H1 (cell line): ENCODE measurements around the gene PTEN. TPM values are rescaled to one million over a fixed set of nuclear protein-coding genes. Genes with fewer than 3 reads are reported as not detected.

Experiments
- CTCF ChIA-PET: fragments of 300-600 bp; sonication (Branson Sonifier 250); formaldehyde crosslinking; loops from one replicate; lab custom pipeline; 2021; ENCODE audit not compliant: partially characterized antibody; lab: Charles Lee
- POLR2A ChIA-PET: fragments of 300-600 bp; sonication (Branson Sonifier 250); formaldehyde crosslinking; loops from one replicate; lab custom pipeline; 2021; ENCODE audit warnings: inconsistent platforms; ENCODE audit not compliant: partially characterized antibody; lab: Charles Lee
- DNase-seq, 2 experiments: peaks; one replicate each; pipeline versions ENCODE4 v3.0.0 to v3.0.0-alpha.2; 2010 to 2022; ENCODE audit warnings: low spot score in 2 of 2, low read depth in 1 of 2, mixed read lengths in 1 of 2
- FAIRE-seq: peaks from 2 replicates; lab custom pipeline; 2011; peaks lifted over from hg19 to GRCh38; lab: Jason Lieb, UNC
- H2AFZ ChIP-seq: 2 replicates; pipeline ENCODE4 v1.8.1; 2012; ENCODE audit warnings: low read length, inconsistent platforms
- H2AK5ac ChIP-seq: 2 replicates; pipeline ENCODE4 v1.6.1; 2013; ENCODE audit warnings: low read depth, low read length
- H2BK120ac ChIP-seq: replicated peaks from 2 replicates; pipeline ENCODE3; 2013; ENCODE audit warnings: low read depth, low read length, inconsistent platforms
- H2BK12ac ChIP-seq: 2 replicates; pipeline ENCODE4 v1.6.1; 2013; ENCODE audit warnings: low read depth, low read length
- H2BK15ac ChIP-seq: 2 replicates; pipeline ENCODE4 v1.6.1; 2013; ENCODE audit warnings: low read length
- H2BK20ac ChIP-seq: 2 replicates; pipeline ENCODE4 v1.6.1; 2013; ENCODE audit warnings: low read length
- H2BK5ac ChIP-seq: 2 replicates; pipeline ENCODE4 v1.6.1; 2013; ENCODE audit warnings: low read depth, low read length
- H3K14ac ChIP-seq: 2 replicates; pipeline ENCODE4 v1.6.1; 2013; ENCODE audit warnings: inconsistent platforms; ENCODE audit not compliant: insufficient read length
- H3K18ac ChIP-seq: 2 replicates; pipeline ENCODE4 v1.6.1; 2013; ENCODE audit warnings: low read length; ENCODE audit errors: extremely low read depth
- H3K23ac ChIP-seq: 2 replicates; pipeline ENCODE4 v1.6.1; 2013; ENCODE audit warnings: inconsistent platforms; ENCODE audit not compliant: insufficient read length
- H3K23me2 ChIP-seq: 2 replicates; pipeline ENCODE4 v1.6.1; 2013; ENCODE audit warnings: low read depth, low read length
- H3K27ac ChIP-seq: 2 replicates; pipeline ENCODE4 v1.6.1; 2011; ENCODE audit warnings: low read depth, low read length, inconsistent platforms
- H3K27me3 ChIP-seq, 4 experiments: replicated peaks in 1 of 4; 1 replicate in 1 of 4; 2 replicates in 3 of 4; pipeline versions ENCODE4 v1.6.1 to v1.8.1; 2011 to 2013; ENCODE audit warnings: low read length in 3 of 4, mild to moderate bottlenecking in 3 of 4, inconsistent platforms in 2 of 4, mixed read lengths in 2 of 4, moderate library complexity in 1 of 4; ENCODE audit not compliant: control insufficient read depth in 3 of 4, insufficient read depth in 3 of 4; ENCODE audit errors: extremely low read depth in 1 of 4
- H3K36me3 ChIP-seq, 4 experiments: 2 replicates each; pipeline versions ENCODE4 v1.6.1 to v1.8.1; 2011 to 2013; ENCODE audit warnings: mild to moderate bottlenecking in 4 of 4, low read length in 3 of 4, moderate library complexity in 2 of 4, control low read depth in 1 of 4, inconsistent platforms in 1 of 4; ENCODE audit not compliant: insufficient read depth in 4 of 4, control insufficient read depth in 2 of 4
- H3K4ac ChIP-seq: replicated peaks from 2 replicates; pipeline ENCODE3; 2013; ENCODE audit warnings: low read length, low read depth, mixed read lengths, inconsistent platforms; ENCODE audit not compliant: insufficient read length
- H3K4me1 ChIP-seq, 4 experiments: replicated peaks in 1 of 4; 1 replicate in 1 of 4; 2 replicates in 3 of 4; pipeline versions ENCODE4 v1.6.1 to v1.8.1; 2011 to 2013; ENCODE audit warnings: low read length in 3 of 4, inconsistent platforms in 2 of 4, mixed read lengths in 1 of 4; ENCODE audit not compliant: insufficient read depth in 4 of 4, control insufficient read depth in 3 of 4
- H3K4me2 ChIP-seq, 2 experiments: 2 replicates each; pipeline versions ENCODE4 v1.6.1 to v1.8.1; 2011 to 2013; ENCODE audit warnings: low read depth in 2 of 2, low read length in 2 of 2, control low read depth in 1 of 2, inconsistent platforms in 1 of 2, mild to moderate bottlenecking in 1 of 2; ENCODE audit not compliant: insufficient read depth in 1 of 2
- H3K4me3 ChIP-seq, 4 experiments: fragments of 200-600, 300-600 bp in 1 of 4; sonication (generic), shearing (Covaris generic), sonication (Bioruptor Twin) in 1 of 4; 2 replicates each; pipeline versions ENCODE4 v1.5.1 to v1.8.1; 2011 to 2016; ENCODE audit warnings: low read length in 4 of 4, low read depth in 3 of 4, control low read depth in 2 of 4, inconsistent platforms in 2 of 4, mild to moderate bottlenecking in 2 of 4, mixed read lengths in 1 of 4, moderate library complexity in 1 of 4; ENCODE audit not compliant: insufficient read depth in 2 of 4; ENCODE audit errors: extremely low read depth in 1 of 4
- H3K56ac ChIP-seq: replicated peaks from 2 replicates; pipeline ENCODE3; 2013; ENCODE audit warnings: low read depth, mild to moderate bottlenecking, mixed read lengths, low read length, inconsistent platforms; ENCODE audit not compliant: insufficient read length
- H3K79me1 ChIP-seq: 2 replicates; pipeline ENCODE4 v1.6.1; 2013; ENCODE audit warnings: low read depth, low read length, control low read depth
- H3K79me2 ChIP-seq, 2 experiments: 2 replicates each; pipeline versions ENCODE4 v1.6.1 to v1.8.1; 2012 to 2013; ENCODE audit warnings: low read length in 2 of 2, mild to moderate bottlenecking in 2 of 2, inconsistent platforms in 1 of 2; ENCODE audit not compliant: insufficient read depth in 2 of 2, control insufficient read depth in 1 of 2
- H3K9ac ChIP-seq, 4 experiments: replicated peaks in 1 of 4; 1 replicate in 1 of 4; 2 replicates in 3 of 4; pipeline versions ENCODE4 v1.6.1 to v1.8.1; 2011 to 2013; ENCODE audit warnings: low read depth in 3 of 4, low read length in 3 of 4, control low read depth in 2 of 4, mild to moderate bottlenecking in 2 of 4, moderate library complexity in 2 of 4, inconsistent platforms in 1 of 4; ENCODE audit errors: extremely low read depth in 1 of 4
- H3K9me3 ChIP-seq, 2 experiments: 2 replicates each; pipeline versions ENCODE4 v1.6.1 to v1.8.1; 2012 to 2013; ENCODE audit warnings: mild to moderate bottlenecking in 2 of 2, moderate library complexity in 2 of 2, control low read depth in 1 of 2, inconsistent platforms in 1 of 2, low read depth in 1 of 2, low read length in 1 of 2, mixed read lengths in 1 of 2; ENCODE audit not compliant: insufficient read depth in 2 of 2
- H4K20me1 ChIP-seq, 2 experiments: replicated peaks in 1 of 2; 2 replicates each; pipeline versions ENCODE3 to v1.8.1; 2011 to 2013; ENCODE audit warnings: inconsistent platforms in 2 of 2, low read length in 2 of 2, mild to moderate bottlenecking in 1 of 2; ENCODE audit not compliant: insufficient read depth in 2 of 2, control insufficient read depth in 1 of 2
- H4K5ac ChIP-seq: 2 replicates; pipeline ENCODE4 v1.6.1; 2013; ENCODE audit warnings: low read length, low read depth, mixed read lengths, inconsistent platforms; ENCODE audit not compliant: insufficient read length
- H4K8ac ChIP-seq: 2 replicates; pipeline ENCODE4 v1.8.0; 2013; ENCODE audit warnings: mild to moderate bottlenecking, moderate library complexity, low read length, inconsistent platforms; ENCODE audit not compliant: insufficient read depth; ENCODE audit errors: extremely low read depth
- H4K91ac ChIP-seq: replicated peaks from 2 replicates; pipeline ENCODE3; 2013; ENCODE audit warnings: low read length, mixed read lengths, inconsistent platforms; ENCODE audit not compliant: insufficient read length
- CBX5 ChIP-seq: fragments of 300-800, 300-1000 bp; sonication (generic); IDR thresholded peaks from 2 replicates; pipeline ENCODE4 v1.7.1; 2016; ENCODE audit warnings: antibody characterized with exemption, low read length, low read depth
- CHD2 ChIP-seq: IDR thresholded peaks from 2 replicates; pipeline ENCODE4 v1.6.1; 2012; ENCODE audit warnings: low read length, improper control_type of control experiment
- EP300 ChIP-seq, 2 experiments: IDR thresholded peaks; 1 replicate in 1 of 2; 2 replicates in 1 of 2; pipeline ENCODE4 v1.6.1; 2011 to 2012; ENCODE audit warnings: low read depth in 2 of 2, low read length in 2 of 2, mild to moderate bottlenecking in 2 of 2, borderline replicate concordance in 1 of 2, inconsistent platforms in 1 of 2, moderate library complexity in 1 of 2
- HDAC2 ChIP-seq, 2 experiments: fragments of 300-600 bp in 1 of 2; sonication (generic) in 1 of 2; IDR thresholded peaks; 2 replicates each; pipeline ENCODE4 v1.6.1; 2011 to 2012; ENCODE audit warnings: low read depth in 2 of 2, low read length in 2 of 2, mild to moderate bottlenecking in 2 of 2, moderate library complexity in 2 of 2, borderline replicate concordance in 1 of 2, inconsistent platforms in 1 of 2
- JUND ChIP-seq: IDR thresholded peaks from 2 replicates; pipeline ENCODE4 v1.6.1; 2011; ENCODE audit warnings: mild to moderate bottlenecking, improper control_type of control experiment, low read length
- KDM4A ChIP-seq: IDR thresholded peaks from one replicate; pipeline ENCODE4 v1.7.1; 2012; ENCODE audit warnings: low read depth, mild to moderate bottlenecking, moderate library complexity, low read length, inconsistent platforms; ENCODE audit not compliant: severe bottlenecking
- NRF1 ChIP-seq: IDR thresholded peaks from 2 replicates; pipeline ENCODE4 v1.6.1; 2011; ENCODE audit warnings: mild to moderate bottlenecking, low read depth, low read length, improper control_type of control experiment
- POLR2A ChIP-seq, 2 experiments: IDR thresholded peaks; 1 replicate in 1 of 2; 2 replicates in 1 of 2; pipeline ENCODE4 v1.6.1; 2011; ENCODE audit warnings: low read depth in 2 of 2, low read length in 2 of 2, mild to moderate bottlenecking in 2 of 2; ENCODE audit errors: control extremely low read depth in 1 of 2
- SIX5 ChIP-seq: IDR thresholded peaks from 2 replicates; pipeline ENCODE4 v1.6.1; 2011; ENCODE audit warnings: mild to moderate bottlenecking, low read depth, low read length
- SP4 ChIP-seq: IDR thresholded peaks from 2 replicates; pipeline ENCODE4 v1.6.1; 2012; ENCODE audit warnings: low read length, inconsistent platforms
- ZNF274 ChIP-seq: IDR thresholded peaks from 2 replicates; pipeline ENCODE4 v1.7.0; 2012; ENCODE audit warnings: low read length, borderline replicate concordance; ENCODE audit errors: extremely low read depth
- WGBS, 2 experiments: shearing (Covaris generic) in 1 of 2; methylation state at CpG; one replicate each; pipeline versions ENCODE4 v1.1.6 to v1.1.7; 2013 to 2015; ENCODE audit warnings: low lambda C conversion rate in 2 of 2, mixed read lengths in 2 of 2, inconsistent platforms in 1 of 2, low coverage in 1 of 2, missing lambda C conversion rate in 1 of 2; ENCODE audit not compliant: insufficient replicate concordance in 2 of 2, insufficient coverage in 1 of 2, insufficient read length in 1 of 2; ENCODE audit errors: extremely low coverage in 1 of 2, missing lambda C conversion rate in 1 of 2; 5-methylcytosine and 5-hydroxymethylcytosine counted together
- polyA plus RNA-seq, 7 experiments: library from polyadenylated mRNA; depleted of rRNA in 3 of 7; stranded (reverse) in 5 of 7; unstranded in 2 of 7; fragments of >200 nt in 5 of 7; fragments of 200-250 nt in 2 of 7; gene quantifications; 1 replicate in 5 of 7; 2 replicates in 1 of 7; 4 replicates in 1 of 7; pipeline versions ENCODE4 v1.2.1 to v1.2.3, GENCODE V29; 2011 to 2013; ENCODE audit warnings: missing spikeins in 2 of 7, mixed read lengths in 2 of 7
- total RNA-seq: library from RNA; stranded (reverse); fragmentation: NEBNext Ultra II Directional; extraction: Animal tissue kit (Norgen Biotek cat#: 25700); gene quantifications from 2 replicates; pipeline ENCODE4 v1.2.1, GENCODE V29; 2021
- TF ChIP-seq, protein P1 (sequence below): IDR thresholded peaks from 2 replicates; pipeline ENCODE4 v1.6.1; 2012; ENCODE audit warnings: low read length, inconsistent platforms

PTEN gene
- total and polyA plus RNA-seq, 2 of the 8 experiments (the other 6 are each of a cell fraction or from before 2014, with no cell fraction given), result 6.3 to 48.7 TPM

GRCh38 chr10:87923233-87923632 is 59.8 kb downstream of the PTEN start:
- Histone ChIP-seq H2BK15ac (no peak overlapping the region), H3K36me3 (no peaks in the 10 kb centered on the region; a peak in 1 of 8 replicates), H2AFZ (no peak overlapping the region), H2BK12ac (no peak overlapping the region), H3K79me1 (peaks cover 3% of the 10 kb centered on the region; the same call in 1 of the 2 replicates), H3K79me2 (peaks cover 3 to 94% of the 10 kb centered on the region in 2 experiments; a peak in 3 of 4 replicates), H4K91ac (no peak overlapping the region), H3K4me3 (no peak overlapping the region), H4K20me1 (peaks cover 2 to 3% of the 10 kb centered on the region in 2 experiments), H3K27me3 (peaks cover 0 to 1% (median 0%) of the 10 kb centered on the region in 4 experiments; a peak in 1 of 7 replicates), H4K8ac (no peak overlapping the region), H3K9me3 (no peaks in the 10 kb centered on the region), H3K27ac (no peak overlapping the region), H3K56ac (no peak overlapping the region), H3K23ac (no peak overlapping the region), H3K4me2 (no peak overlapping the region), H2BK5ac (no peak overlapping the region), H3K23me2 (no peaks in the 10 kb centered on the region; the same call in 1 of the 2 replicates), H2BK20ac (no peak overlapping the region), H3K4ac (no peak overlapping the region), H3K18ac (no peak overlapping the region), H4K5ac (no peak overlapping the region), H3K14ac (no peak overlapping the region), H3K9ac (no peak overlapping the region), H2AK5ac (no peak overlapping the region), H2BK120ac (no peak overlapping the region), H3K4me1 (peaks cover 0 to 9% (median 1%) of the 10 kb centered on the region in 4 experiments; a peak in 4 of 7 replicates)
- 97% methylated on average over 4 of the region's 4 CpGs; no CpG with 5 or more reads in 1 of the 2 experiments for WGBS, 2 experiments
- DNase-seq (no peak), FAIRE-seq (no peak)
- ChIA-PET POLR2A (interaction anchor here (1.0 kb wide), 1 partner anchor 11 kb away, joined by 3 read pairs; no protein-coding TSS in a partner anchor), CTCF (interaction anchor here (0.9 kb wide), 1 partner anchor 72 kb away, joined by 3 read pairs; no protein-coding TSS in a partner anchor)
- no peak for TF ChIP-seq HDAC2 (IDR thresholded peaks at IDR 0.05; ENCODE audit: borderline replicate concordance in 1 of 2, low read depth in 2 of 2, low read length in 2 of 2)
- no peak for TF ChIP-seq SP4
- no peak for TF ChIP-seq EP300 (IDR thresholded peaks at IDR 0.05; ENCODE audit: borderline replicate concordance in 1 of 2, low read depth in 2 of 2, low read length in 2 of 2)
- TF ChIP-seq, protein P1, sequence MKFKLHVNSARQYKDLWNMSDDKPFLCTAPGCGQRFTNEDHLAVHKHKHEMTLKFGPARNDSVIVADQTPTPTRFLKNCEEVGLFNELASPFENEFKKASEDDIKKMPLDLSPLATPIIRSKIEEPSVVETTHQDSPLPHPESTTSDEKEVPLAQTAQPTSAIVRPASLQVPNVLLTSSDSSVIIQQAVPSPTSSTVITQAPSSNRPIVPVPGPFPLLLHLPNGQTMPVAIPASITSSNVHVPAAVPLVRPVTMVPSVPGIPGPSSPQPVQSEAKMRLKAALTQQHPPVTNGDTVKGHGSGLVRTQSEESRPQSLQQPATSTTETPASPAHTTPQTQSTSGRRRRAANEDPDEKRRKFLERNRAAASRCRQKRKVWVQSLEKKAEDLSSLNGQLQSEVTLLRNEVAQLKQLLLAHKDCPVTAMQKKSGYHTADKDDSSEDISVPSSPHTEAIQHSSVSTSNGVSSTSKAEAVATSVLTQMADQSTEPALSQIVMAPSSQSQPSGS, result no peak
- no peak for TF ChIP-seq JUND
- no peak for TF ChIP-seq CHD2
- TF ChIP-seq NRF1, result no peak
- no peak for TF ChIP-seq KDM4A
- no peak for TF ChIP-seq ZNF274
- no peak for TF ChIP-seq SIX5
- no peak for TF ChIP-seq CBX5
- no peak for TF ChIP-seq POLR2A (IDR thresholded peaks at IDR 0.05; ENCODE audit: control extremely low read depth in 1 of 2, low read depth in 2 of 2, low read length in 2 of 2)
